HCT116 (cell line): ENCODE data around the gene ZNF823. TPM values are rescaled to one million over a fixed set of nuclear protein-coding genes. Genes with fewer than 3 reads are reported as not detected.

ENCODE experiments used
- ATAC-seq: fragments of 200-7000 bp; cut with Tn5 transposase; 2 replicates; pipeline ENCODE4 v1.9.1; 2020; ENCODE audit warnings: mild to moderate bottlenecking, moderate library complexity
- BruUV-seq: library from RNA; stranded (reverse); fragments of 400-500 nt; replicated peaks from 2 replicates; lab custom pipeline; 2021; lab: Mats Ljungman, UMichigan
- CTCF ChIA-PET: fragments of 300-600 bp; sonication (Branson Sonifier 250); formaldehyde crosslinking; loops from one replicate; lab custom pipeline; 2021; ENCODE audit warnings: antibody characterized with exemption; lab: Charles Lee
- POLR2A ChIA-PET: fragments of 300-600, 350-600 bp; sonication (Branson Sonifier 250); formaldehyde crosslinking; loops from one replicate; lab custom pipeline; 2021; ENCODE audit warnings: antibody characterized with exemption; lab: Charles Lee
- RAD21 ChIA-PET, 2 experiments: fragments of 300-600 bp; sonication (Branson Sonifier 250); formaldehyde crosslinking; loops; one replicate each; lab custom pipeline; 2023; ENCODE audit warnings: low total read pairs in 2 of 2; ENCODE audit not compliant: uncharacterized antibody in 2 of 2, unreplicated experiment in 2 of 2, low non-redundant PET in 1 of 2; lab: Charles Lee
- DNase-seq: peaks from one replicate; pipeline ENCODE4 v3.0.0-alpha.2; 2010; ENCODE audit warnings: low read depth, low spot score
- H2AFZ ChIP-seq: fragments of 200-600 bp; shearing (Covaris generic), sonication (generic); 2 replicates; pipeline ENCODE4 v1.6.1; 2017; ENCODE audit warnings: low read depth, mixed run types, mixed read lengths, antibody characterized with exemption, low read length; ENCODE audit not compliant: poor library complexity, severe bottlenecking
- H3K27ac ChIP-seq: 2 replicates; pipeline ENCODE4 v1.5.1; 2012; ENCODE audit warnings: low read depth, low read length
- H3K27me3 ChIP-seq: fragments of 200-600 bp; sonication (generic); 2 replicates; pipeline ENCODE4 v1.6.1; 2016; ENCODE audit warnings: mixed run types, low read length, mixed read lengths; ENCODE audit not compliant: insufficient read depth
- H3K36me3 ChIP-seq, 2 experiments: fragments of 200-500 bp in 1 of 2; fragments of 200-600 bp in 1 of 2; sonication (Bioruptor generic) in 1 of 2; sonication (generic) in 1 of 2; 2 replicates each; pipeline versions ENCODE4 v1.5.1 to v1.6.1; 2014 to 2016; ENCODE audit warnings: low read length in 2 of 2, inconsistent platforms in 1 of 2, mixed read lengths in 1 of 2, mixed run types in 1 of 2; ENCODE audit not compliant: insufficient read depth in 2 of 2, control insufficient read depth in 1 of 2
- H3K4me1 ChIP-seq, 2 experiments: fragments of 200-600 bp in 1 of 2; sonication (generic) in 1 of 2; 2 replicates each; pipeline versions ENCODE4 v1.5.1 to v1.6.1; 2012 to 2017; ENCODE audit warnings: low read length in 2 of 2, inconsistent platforms in 1 of 2, mild to moderate bottlenecking in 1 of 2, mixed read lengths in 1 of 2, mixed run types in 1 of 2, moderate library complexity in 1 of 2; ENCODE audit not compliant: insufficient read depth in 2 of 2, control insufficient read depth in 1 of 2
- H3K4me2 ChIP-seq: fragments of 200-600 bp; sonication (generic); 2 replicates; pipeline ENCODE4 v1.6.1; 2017; ENCODE audit warnings: mixed run types, low read length, mixed read lengths
- H3K4me3 ChIP-seq, 2 experiments: fragments of 200-600 bp in 1 of 2; sonication (generic) in 1 of 2; replicated peaks in 1 of 2; 2 replicates each; pipeline ENCODE4 v1.5.1; 2011 to 2016; ENCODE audit warnings: low read length in 2 of 2, control low read depth in 1 of 2, low read depth in 1 of 2, mild to moderate bottlenecking in 1 of 2, mixed read lengths in 1 of 2, mixed run types in 1 of 2
- H3K79me2 ChIP-seq: fragments of 200-600 bp; sonication (generic); 2 replicates; pipeline ENCODE4 v1.6.1; 2017; ENCODE audit warnings: mild to moderate bottlenecking, mixed run types, low read length, moderate library complexity, mixed read lengths; ENCODE audit not compliant: insufficient read depth
- H3K9ac ChIP-seq: fragments of 200-600 bp; sonication (generic); 2 replicates; pipeline ENCODE4 v1.6.1; 2016; ENCODE audit warnings: low read length, mixed read lengths
- H3K9me2 ChIP-seq: fragments of 200-600 bp; sonication (generic), shearing (Covaris generic); 2 replicates; pipeline ENCODE4 v1.6.1; 2017; ENCODE audit warnings: mixed run types, mild to moderate bottlenecking, moderate library complexity; ENCODE audit not compliant: insufficient read depth
- H3K9me3 ChIP-seq, 2 experiments: fragments of 200-500 bp in 1 of 2; fragments of 200-600 bp in 1 of 2; sonication (Bioruptor generic) in 1 of 2; sonication (generic) in 1 of 2; 2 replicates each; pipeline ENCODE4 v1.6.1; 2014 to 2017; ENCODE audit warnings: low read length in 2 of 2, mixed read lengths in 2 of 2, inconsistent platforms in 1 of 2, low read depth in 1 of 2, mild to moderate bottlenecking in 1 of 2, mixed run types in 1 of 2, moderate library complexity in 1 of 2; ENCODE audit not compliant: control insufficient read depth in 1 of 2, insufficient read depth in 1 of 2
- H4K20me1 ChIP-seq: fragments of 200-600 bp; sonication (generic), shearing (Covaris generic); 2 replicates; pipeline ENCODE4 v1.6.1; 2017; ENCODE audit warnings: mixed run types, mild to moderate bottlenecking, moderate library complexity; ENCODE audit not compliant: insufficient read depth
- CBX3 ChIP-seq: IDR thresholded peaks from 2 replicates; pipeline ENCODE4 v1.6.1; 2012; ENCODE audit warnings: low read depth
- CEBPB ChIP-seq: IDR thresholded peaks from 2 replicates; pipeline ENCODE4 v1.6.1; 2012; ENCODE audit warnings: low read depth
- EGR1 ChIP-seq: IDR thresholded peaks from 2 replicates; pipeline ENCODE4 v1.6.1; 2012; ENCODE audit warnings: low read depth
- ELF1 ChIP-seq: IDR thresholded peaks from 2 replicates; pipeline ENCODE4 v1.6.1; 2012; ENCODE audit warnings: low read depth, borderline replicate concordance
- EZH2 ChIP-seq: fragments of 200-600 bp; sonication (generic); IDR thresholded peaks from 2 replicates; pipeline ENCODE4 v1.6.1; 2017; ENCODE audit warnings: antibody characterized with exemption, mixed run types
- EZH2phosphoT487 ChIP-seq: fragments of 200-600 bp; IDR thresholded peaks from 2 replicates; pipeline ENCODE4 v1.6.1; 2018; ENCODE audit warnings: antibody characterized with exemption, borderline replicate concordance
- FOSL1 ChIP-seq: IDR thresholded peaks from 2 replicates; pipeline ENCODE4 v1.6.1; 2012; ENCODE audit warnings: low read depth
- JUND ChIP-seq: IDR thresholded peaks from 2 replicates; pipeline ENCODE4 v1.6.1; 2012
- MAX ChIP-seq: IDR thresholded peaks from 2 replicates; pipeline ENCODE4 v1.6.1; 2012
- POLR2A ChIP-seq: IDR thresholded peaks from 2 replicates; pipeline ENCODE4 v1.7.0; 2011; ENCODE audit warnings: borderline replicate concordance; ENCODE audit not compliant: insufficient read depth, insufficient read length; ENCODE audit errors: extremely low read depth
- RAD21 ChIP-seq: IDR thresholded peaks from 2 replicates; pipeline ENCODE4 v1.6.1; 2012; ENCODE audit warnings: low read depth, mild to moderate bottlenecking
- SIN3A ChIP-seq: IDR thresholded peaks from 2 replicates; pipeline ENCODE4 v1.6.1; 2012; ENCODE audit warnings: low read depth
- SP1 ChIP-seq: IDR thresholded peaks from 2 replicates; pipeline ENCODE4 v1.6.1; 2012; ENCODE audit warnings: low read depth
- SRF ChIP-seq: IDR thresholded peaks from 2 replicates; pipeline ENCODE4 v1.6.1; 2012; ENCODE audit warnings: low read depth
- ZBTB33 ChIP-seq: IDR thresholded peaks from 2 replicates; pipeline ENCODE4 v1.6.1; 2011; ENCODE audit warnings: mild to moderate bottlenecking, low read length, moderate library complexity; ENCODE audit not compliant: insufficient replicate concordance; ENCODE audit errors: extremely low read depth
- ZFX ChIP-seq: fragments of 450-650 bp; IDR thresholded peaks from 2 replicates; pipeline ENCODE4 v1.6.1; 2017
- ZNF274 ChIP-seq: fragments of 200-500 bp; sonication (Bioruptor generic); IDR thresholded peaks from 2 replicates; pipeline ENCODE4 v1.6.1; 2014; ENCODE audit warnings: mild to moderate bottlenecking, low read depth, low read length, inconsistent platforms
- intact Hi-C: fragments of 100-400 bp; cut with micrococcal nuclease; formaldehyde crosslinking; loops from 2 replicates; pipeline ENCODE4 v1.10.0; 2022
- total RNA-seq: library from RNA; stranded (reverse); gene quantifications from one replicate; pipeline ENCODE4 v1.2.1, GENCODE V29; 2021; ENCODE audit not compliant: unreplicated experiment
- TF ChIP-seq, protein P1 (sequence below): IDR thresholded peaks from 2 replicates; pipeline ENCODE4 v1.6.1; 2012
- TF ChIP-seq, protein P2 (sequence below), 3 experiments: fragments of 200-600 bp in 1 of 3; sonication (generic) in 1 of 3; IDR thresholded peaks in 2 of 3; conservative IDR thresholded peaks in 1 of 3; 2 replicates each; pipeline ENCODE4 v1.5.1; 2012 to 2017; ENCODE audit warnings: low read depth in 2 of 3, low read length in 2 of 3, antibody characterized with exemption in 1 of 3, borderline replicate concordance in 1 of 3, control low read depth in 1 of 3, mild to moderate bottlenecking in 1 of 3, mixed read lengths in 1 of 3, mixed run types in 1 of 3, moderate library complexity in 1 of 3; ENCODE audit not compliant: insufficient read depth in 1 of 3

The ZNF823 gene
- total RNA-seq, 1 experiment from 2014 or later: 4.7 TPM

DNA sequence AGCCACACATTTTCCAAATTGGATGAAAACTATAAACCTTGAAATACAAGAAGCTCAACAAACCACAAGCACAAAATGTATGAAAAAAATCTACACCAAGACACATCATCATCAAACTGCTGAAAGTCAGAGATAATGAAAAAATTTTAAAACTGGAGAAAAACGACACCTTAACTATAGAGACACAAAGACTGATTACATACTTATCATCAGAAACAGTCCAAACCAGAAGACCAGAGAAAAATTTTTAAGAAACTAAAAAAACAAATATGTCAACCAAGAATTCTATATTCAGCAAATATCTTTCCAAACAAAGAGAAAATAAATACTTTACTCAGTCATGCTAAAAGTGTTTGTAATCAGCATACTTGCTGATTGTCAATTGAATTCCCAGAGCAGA lies 8.5 kb upstream of the ZNF823 start (continued):
- TF ChIP-seq, protein P1, sequence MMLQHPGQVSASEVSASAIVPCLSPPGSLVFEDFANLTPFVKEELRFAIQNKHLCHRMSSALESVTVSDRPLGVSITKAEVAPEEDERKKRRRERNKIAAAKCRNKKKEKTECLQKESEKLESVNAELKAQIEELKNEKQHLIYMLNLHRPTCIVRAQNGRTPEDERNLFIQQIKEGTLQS: no peak
- no peak for TF ChIP-seq SP1
- TF ChIP-seq, protein P2, sequence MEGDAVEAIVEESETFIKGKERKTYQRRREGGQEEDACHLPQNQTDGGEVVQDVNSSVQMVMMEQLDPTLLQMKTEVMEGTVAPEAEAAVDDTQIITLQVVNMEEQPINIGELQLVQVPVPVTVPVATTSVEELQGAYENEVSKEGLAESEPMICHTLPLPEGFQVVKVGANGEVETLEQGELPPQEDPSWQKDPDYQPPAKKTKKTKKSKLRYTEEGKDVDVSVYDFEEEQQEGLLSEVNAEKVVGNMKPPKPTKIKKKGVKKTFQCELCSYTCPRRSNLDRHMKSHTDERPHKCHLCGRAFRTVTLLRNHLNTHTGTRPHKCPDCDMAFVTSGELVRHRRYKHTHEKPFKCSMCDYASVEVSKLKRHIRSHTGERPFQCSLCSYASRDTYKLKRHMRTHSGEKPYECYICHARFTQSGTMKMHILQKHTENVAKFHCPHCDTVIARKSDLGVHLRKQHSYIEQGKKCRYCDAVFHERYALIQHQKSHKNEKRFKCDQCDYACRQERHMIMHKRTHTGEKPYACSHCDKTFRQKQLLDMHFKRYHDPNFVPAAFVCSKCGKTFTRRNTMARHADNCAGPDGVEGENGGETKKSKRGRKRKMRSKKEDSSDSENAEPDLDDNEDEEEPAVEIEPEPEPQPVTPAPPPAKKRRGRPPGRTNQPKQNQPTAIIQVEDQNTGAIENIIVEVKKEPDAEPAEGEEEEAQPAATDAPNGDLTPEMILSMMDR (IDR thresholded peaks at IDR 0.05 in 2 of 3, conservative IDR thresholded peaks at IDR 0.05 in 1 of 3; ENCODE audit: borderline replicate concordance in 1 of 3, insufficient read depth in 1 of 3, low read depth in 2 of 3, low read length in 2 of 3): no peak
- TF ChIP-seq SRF: no peak

DNA sequence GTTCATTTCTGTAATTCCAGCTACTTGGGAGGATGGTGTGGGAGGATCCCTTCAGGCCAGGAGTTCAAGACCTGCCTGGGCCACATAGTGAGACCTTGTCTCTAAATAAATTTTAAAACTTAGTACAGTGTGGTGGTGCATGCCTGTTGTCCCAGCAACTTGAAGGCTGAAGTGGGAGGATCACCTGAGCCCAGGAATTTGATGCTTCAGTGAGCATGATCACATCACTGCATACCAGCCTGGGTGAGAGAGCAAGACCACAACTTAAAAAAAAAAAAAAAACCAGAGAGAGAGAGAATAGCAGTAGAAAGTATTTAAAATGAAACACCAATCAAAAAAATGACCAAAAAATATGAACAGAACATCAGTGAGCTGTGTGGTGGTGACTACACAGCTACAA lies 7.1 kb upstream of the ZNF823 start:
- no peak overlapping the region for H3K4me3 ChIP-seq
- BruUV-seq: no TSS peak
- H3K9me2 ChIP-seq: no peaks in the 10 kb centered on the region
- no peaks in the 10 kb centered on the region for H3K36me3 ChIP-seq
- H3K4me1 ChIP-seq: no peaks in the 10 kb centered on the region
- no peak for DNase-seq
- H3K4me2 ChIP-seq: no peak overlapping the region
- H2AFZ ChIP-seq: no peak overlapping the region
- H3K9me3 ChIP-seq: peaks cover 0 to 6% of the 10 kb centered on the region in 2 experiments; a peak in 2 of 4 replicates
- H3K9ac ChIP-seq: no peak overlapping the region
- H3K27me3 ChIP-seq: no peaks in the 10 kb centered on the region
- intact Hi-C loops: no loop called here
- ChIA-PET CTCF (no interaction called here), POLR2A (no interaction called here), RAD21 (no interaction called here)
- no peaks in the 10 kb centered on the region for H3K79me2 ChIP-seq
- no peak overlapping the region for H3K27ac ChIP-seq
- no peak for ATAC-seq
- H4K20me1 ChIP-seq: no peaks in the 10 kb centered on the region
- TF ChIP-seq, protein P2 (IDR thresholded peaks at IDR 0.05 in 2 of 3, conservative IDR thresholded peaks at IDR 0.05 in 1 of 3; ENCODE audit: borderline replicate concordance in 1 of 3, insufficient read depth in 1 of 3, low read depth in 2 of 3, low read length in 2 of 3): no peak
- TF ChIP-seq SRF (no peak), EZH2 (no peak), MAX (no peak), ZBTB33 (no peak), SIN3A (no peak), ZFX (no peak), EGR1 (no peak), JUND (no peak), FOSL1 (no peak), CEBPB (no peak), ELF1 (no peak), ZNF274 (no peak), RAD21 (no peak), CBX3 (no peak), POLR2A (no peak), SP1 (no peak), EZH2phosphoT487 (no peak)
